HG02623 (cell line): ENCODE measurements around the gene BCL2L12.
"Not testable (repeated sequence)": the region's sequence is repeated elsewhere in the genome, so short reads cannot be mapped to it uniquely, and the experiment has no call there.

ENCODE experiments used
- ATAC-seq: cut with Tn5 transposase; IDR thresholded peaks from one replicate; pipeline ENCODE4 v1.9.1; 2021; ENCODE audit warnings: moderate library complexity; ENCODE audit not compliant: unreplicated experiment

BCL2L12 gene

GRCh38 chr19:49704888-49705642 is 39.3 kb downstream of the BCL2L12 start:
- no peak for ATAC-seq

- ATAC-seq = no peak
Measured at GRCh38 chr19:49705919-49706318, 40.2 kb downstream of the BCL2L12 start.

- no peak for ATAC-seq
Measured at GRCh38 chr19:49710372-49710951, 44.7 kb downstream of the BCL2L12 start.

GRCh38 chr19:49712397-49712859 is 46.7 kb downstream of the BCL2L12 start:
- no peak for ATAC-seq

GRCh38 chr19:49713236-49713845 is 47.6 kb downstream of the BCL2L12 start:
- no peak for ATAC-seq

- no peak for ATAC-seq
Measured at GRCh38 chr19:49716154-49716553, 50.4 kb downstream of the BCL2L12 start.

GRCh38 chr19:49718511-49718910 is 52.8 kb downstream of the BCL2L12 start:
- no peak for ATAC-seq

GRCh38 chr19:49718991-49719390 is 53.3 kb downstream of the BCL2L12 start:
- ATAC-seq = no peak

- not testable (repeated sequence) for ATAC-seq
Measured at GRCh38 chr19:49719420-49719819, 53.7 kb downstream of the BCL2L12 start.
